H1 (cell line): ENCODE results near the gene RAB1A. TPM values are rescaled to one million over a fixed set of nuclear protein-coding genes. Genes with fewer than 3 reads are reported as not detected.

Experiments
- CTCF ChIA-PET: fragments of 300-600 bp; sonication (Branson Sonifier 250); formaldehyde crosslinking; loops from one replicate; lab custom pipeline; 2021; ENCODE audit not compliant: partially characterized antibody; lab: Charles Lee
- POLR2A ChIA-PET: fragments of 300-600 bp; sonication (Branson Sonifier 250); formaldehyde crosslinking; loops from one replicate; lab custom pipeline; 2021; ENCODE audit warnings: inconsistent platforms; ENCODE audit not compliant: partially characterized antibody; lab: Charles Lee
- DNase-seq, 2 experiments: peaks; one replicate each; pipeline versions ENCODE4 v3.0.0 to v3.0.0-alpha.2; 2010 to 2022; ENCODE audit warnings: low spot score in 2 of 2, low read depth in 1 of 2, mixed read lengths in 1 of 2
- FAIRE-seq: peaks from 2 replicates; lab custom pipeline; 2011; peaks lifted over from hg19 to GRCh38; lab: Jason Lieb, UNC
- H2AFZ ChIP-seq: 2 replicates; pipeline ENCODE4 v1.8.1; 2012; ENCODE audit warnings: low read length, inconsistent platforms
- H2AK5ac ChIP-seq: 2 replicates; pipeline ENCODE4 v1.6.1; 2013; ENCODE audit warnings: low read depth, low read length
- H2BK120ac ChIP-seq: replicated peaks from 2 replicates; pipeline ENCODE3; 2013; ENCODE audit warnings: low read depth, low read length, inconsistent platforms
- H2BK12ac ChIP-seq: 2 replicates; pipeline ENCODE4 v1.6.1; 2013; ENCODE audit warnings: low read depth, low read length
- H2BK15ac ChIP-seq: 2 replicates; pipeline ENCODE4 v1.6.1; 2013; ENCODE audit warnings: low read length
- H2BK20ac ChIP-seq: 2 replicates; pipeline ENCODE4 v1.6.1; 2013; ENCODE audit warnings: low read length
- H2BK5ac ChIP-seq: 2 replicates; pipeline ENCODE4 v1.6.1; 2013; ENCODE audit warnings: low read depth, low read length
- H3K14ac ChIP-seq: 2 replicates; pipeline ENCODE4 v1.6.1; 2013; ENCODE audit warnings: inconsistent platforms; ENCODE audit not compliant: insufficient read length
- H3K18ac ChIP-seq: 2 replicates; pipeline ENCODE4 v1.6.1; 2013; ENCODE audit warnings: low read length; ENCODE audit errors: extremely low read depth
- H3K23ac ChIP-seq: 2 replicates; pipeline ENCODE4 v1.6.1; 2013; ENCODE audit warnings: inconsistent platforms; ENCODE audit not compliant: insufficient read length
- H3K23me2 ChIP-seq: 2 replicates; pipeline ENCODE4 v1.6.1; 2013; ENCODE audit warnings: low read depth, low read length
- H3K27ac ChIP-seq: 2 replicates; pipeline ENCODE4 v1.6.1; 2011; ENCODE audit warnings: low read depth, low read length, inconsistent platforms
- H3K27me3 ChIP-seq, 4 experiments: replicated peaks in 1 of 4; 1 replicate in 1 of 4; 2 replicates in 3 of 4; pipeline versions ENCODE4 v1.6.1 to v1.8.1; 2011 to 2013; ENCODE audit warnings: low read length in 3 of 4, mild to moderate bottlenecking in 3 of 4, inconsistent platforms in 2 of 4, mixed read lengths in 2 of 4, moderate library complexity in 1 of 4; ENCODE audit not compliant: control insufficient read depth in 3 of 4, insufficient read depth in 3 of 4; ENCODE audit errors: extremely low read depth in 1 of 4
- H3K36me3 ChIP-seq, 4 experiments: 2 replicates each; pipeline versions ENCODE4 v1.6.1 to v1.8.1; 2011 to 2013; ENCODE audit warnings: mild to moderate bottlenecking in 4 of 4, low read length in 3 of 4, moderate library complexity in 2 of 4, control low read depth in 1 of 4, inconsistent platforms in 1 of 4; ENCODE audit not compliant: insufficient read depth in 4 of 4, control insufficient read depth in 2 of 4
- H3K4ac ChIP-seq: replicated peaks from 2 replicates; pipeline ENCODE3; 2013; ENCODE audit warnings: low read length, low read depth, mixed read lengths, inconsistent platforms; ENCODE audit not compliant: insufficient read length
- H3K4me1 ChIP-seq, 4 experiments: replicated peaks in 1 of 4; 1 replicate in 1 of 4; 2 replicates in 3 of 4; pipeline versions ENCODE4 v1.6.1 to v1.8.1; 2011 to 2013; ENCODE audit warnings: low read length in 3 of 4, inconsistent platforms in 2 of 4, mixed read lengths in 1 of 4; ENCODE audit not compliant: insufficient read depth in 4 of 4, control insufficient read depth in 3 of 4
- H3K4me2 ChIP-seq, 2 experiments: 2 replicates each; pipeline versions ENCODE4 v1.6.1 to v1.8.1; 2011 to 2013; ENCODE audit warnings: low read depth in 2 of 2, low read length in 2 of 2, control low read depth in 1 of 2, inconsistent platforms in 1 of 2, mild to moderate bottlenecking in 1 of 2; ENCODE audit not compliant: insufficient read depth in 1 of 2
- H3K4me3 ChIP-seq, 4 experiments: fragments of 200-600, 300-600 bp in 1 of 4; sonication (generic), shearing (Covaris generic), sonication (Bioruptor Twin) in 1 of 4; 2 replicates each; pipeline versions ENCODE4 v1.5.1 to v1.8.1; 2011 to 2016; ENCODE audit warnings: low read length in 4 of 4, low read depth in 3 of 4, control low read depth in 2 of 4, inconsistent platforms in 2 of 4, mild to moderate bottlenecking in 2 of 4, mixed read lengths in 1 of 4, moderate library complexity in 1 of 4; ENCODE audit not compliant: insufficient read depth in 2 of 4; ENCODE audit errors: extremely low read depth in 1 of 4
- H3K56ac ChIP-seq: replicated peaks from 2 replicates; pipeline ENCODE3; 2013; ENCODE audit warnings: low read depth, mild to moderate bottlenecking, mixed read lengths, low read length, inconsistent platforms; ENCODE audit not compliant: insufficient read length
- H3K79me1 ChIP-seq: 2 replicates; pipeline ENCODE4 v1.6.1; 2013; ENCODE audit warnings: low read depth, low read length, control low read depth
- H3K79me2 ChIP-seq, 2 experiments: 2 replicates each; pipeline versions ENCODE4 v1.6.1 to v1.8.1; 2012 to 2013; ENCODE audit warnings: low read length in 2 of 2, mild to moderate bottlenecking in 2 of 2, inconsistent platforms in 1 of 2; ENCODE audit not compliant: insufficient read depth in 2 of 2, control insufficient read depth in 1 of 2
- H3K9ac ChIP-seq, 4 experiments: replicated peaks in 1 of 4; 1 replicate in 1 of 4; 2 replicates in 3 of 4; pipeline versions ENCODE4 v1.6.1 to v1.8.1; 2011 to 2013; ENCODE audit warnings: low read depth in 3 of 4, low read length in 3 of 4, control low read depth in 2 of 4, mild to moderate bottlenecking in 2 of 4, moderate library complexity in 2 of 4, inconsistent platforms in 1 of 4; ENCODE audit errors: extremely low read depth in 1 of 4
- H3K9me3 ChIP-seq, 2 experiments: 2 replicates each; pipeline versions ENCODE4 v1.6.1 to v1.8.1; 2012 to 2013; ENCODE audit warnings: mild to moderate bottlenecking in 2 of 2, moderate library complexity in 2 of 2, control low read depth in 1 of 2, inconsistent platforms in 1 of 2, low read depth in 1 of 2, low read length in 1 of 2, mixed read lengths in 1 of 2; ENCODE audit not compliant: insufficient read depth in 2 of 2
- H4K20me1 ChIP-seq, 2 experiments: replicated peaks in 1 of 2; 2 replicates each; pipeline versions ENCODE3 to v1.8.1; 2011 to 2013; ENCODE audit warnings: inconsistent platforms in 2 of 2, low read length in 2 of 2, mild to moderate bottlenecking in 1 of 2; ENCODE audit not compliant: insufficient read depth in 2 of 2, control insufficient read depth in 1 of 2
- H4K5ac ChIP-seq: 2 replicates; pipeline ENCODE4 v1.6.1; 2013; ENCODE audit warnings: low read length, low read depth, mixed read lengths, inconsistent platforms; ENCODE audit not compliant: insufficient read length
- H4K8ac ChIP-seq: 2 replicates; pipeline ENCODE4 v1.8.0; 2013; ENCODE audit warnings: mild to moderate bottlenecking, moderate library complexity, low read length, inconsistent platforms; ENCODE audit not compliant: insufficient read depth; ENCODE audit errors: extremely low read depth
- H4K91ac ChIP-seq: replicated peaks from 2 replicates; pipeline ENCODE3; 2013; ENCODE audit warnings: low read length, mixed read lengths, inconsistent platforms; ENCODE audit not compliant: insufficient read length
- BACH1 ChIP-seq: IDR thresholded peaks from 2 replicates; pipeline ENCODE4 v1.6.1; 2012; ENCODE audit warnings: low read length, improper control_type of control experiment
- CREB1 ChIP-seq: IDR thresholded peaks from 2 replicates; pipeline ENCODE4 v1.6.1; 2012; ENCODE audit warnings: inconsistent platforms
- JUN ChIP-seq: IDR thresholded peaks from 2 replicates; pipeline ENCODE4 v1.6.1; 2011; ENCODE audit warnings: low read depth, mild to moderate bottlenecking, improper control_type of control experiment, low read length
- KDM5A ChIP-seq: fragments of 200-600 bp; IDR thresholded peaks from 2 replicates; pipeline ENCODE4 v1.7.1; 2012; ENCODE audit warnings: mild to moderate bottlenecking, low read length, inconsistent platforms, mixed read lengths
- MAFK ChIP-seq: IDR thresholded peaks from 2 replicates; pipeline ENCODE4 v1.6.1; 2012; ENCODE audit warnings: low read depth, mild to moderate bottlenecking, improper control_type of control experiment, low read length
- POLR2A ChIP-seq, 2 experiments: IDR thresholded peaks; 1 replicate in 1 of 2; 2 replicates in 1 of 2; pipeline ENCODE4 v1.6.1; 2011; ENCODE audit warnings: low read depth in 2 of 2, low read length in 2 of 2, mild to moderate bottlenecking in 2 of 2; ENCODE audit errors: control extremely low read depth in 1 of 2
- RBBP5 ChIP-seq: IDR thresholded peaks from 2 replicates; pipeline ENCODE4 v1.7.1; 2012; ENCODE audit warnings: low read depth, mild to moderate bottlenecking, inconsistent platforms, low read length, moderate library complexity, borderline replicate concordance
- SIRT6 ChIP-seq: IDR thresholded peaks from one replicate; pipeline ENCODE4 v1.7.1; 2012; ENCODE audit warnings: low read length, inconsistent platforms
- YY1 ChIP-seq: IDR thresholded peaks from 2 replicates; pipeline ENCODE4 v1.6.1; 2011; ENCODE audit warnings: low read depth, mild to moderate bottlenecking, low read length
- WGBS, 2 experiments: shearing (Covaris generic) in 1 of 2; methylation state at CpG; one replicate each; pipeline versions ENCODE4 v1.1.6 to v1.1.7; 2013 to 2015; ENCODE audit warnings: low lambda C conversion rate in 2 of 2, mixed read lengths in 2 of 2, inconsistent platforms in 1 of 2, low coverage in 1 of 2, missing lambda C conversion rate in 1 of 2; ENCODE audit not compliant: insufficient replicate concordance in 2 of 2, insufficient coverage in 1 of 2, insufficient read length in 1 of 2; ENCODE audit errors: extremely low coverage in 1 of 2, missing lambda C conversion rate in 1 of 2; 5-methylcytosine and 5-hydroxymethylcytosine counted together
- polyA plus RNA-seq, 7 experiments: library from polyadenylated mRNA; depleted of rRNA in 3 of 7; stranded (reverse) in 5 of 7; unstranded in 2 of 7; fragments of >200 nt in 5 of 7; fragments of 200-250 nt in 2 of 7; gene quantifications; 1 replicate in 5 of 7; 2 replicates in 1 of 7; 4 replicates in 1 of 7; pipeline versions ENCODE4 v1.2.1 to v1.2.3, GENCODE V29; 2011 to 2013; ENCODE audit warnings: missing spikeins in 2 of 7, mixed read lengths in 2 of 7
- total RNA-seq: library from RNA; stranded (reverse); fragmentation: NEBNext Ultra II Directional; extraction: Animal tissue kit (Norgen Biotek cat#: 25700); gene quantifications from 2 replicates; pipeline ENCODE4 v1.2.1, GENCODE V29; 2021

Gene RAB1A
- total and polyA plus RNA-seq, 2 of the 8 experiments (the other 6 are each of a cell fraction or from before 2014, with no cell fraction given): 77.9 to 120 TPM

DNA sequence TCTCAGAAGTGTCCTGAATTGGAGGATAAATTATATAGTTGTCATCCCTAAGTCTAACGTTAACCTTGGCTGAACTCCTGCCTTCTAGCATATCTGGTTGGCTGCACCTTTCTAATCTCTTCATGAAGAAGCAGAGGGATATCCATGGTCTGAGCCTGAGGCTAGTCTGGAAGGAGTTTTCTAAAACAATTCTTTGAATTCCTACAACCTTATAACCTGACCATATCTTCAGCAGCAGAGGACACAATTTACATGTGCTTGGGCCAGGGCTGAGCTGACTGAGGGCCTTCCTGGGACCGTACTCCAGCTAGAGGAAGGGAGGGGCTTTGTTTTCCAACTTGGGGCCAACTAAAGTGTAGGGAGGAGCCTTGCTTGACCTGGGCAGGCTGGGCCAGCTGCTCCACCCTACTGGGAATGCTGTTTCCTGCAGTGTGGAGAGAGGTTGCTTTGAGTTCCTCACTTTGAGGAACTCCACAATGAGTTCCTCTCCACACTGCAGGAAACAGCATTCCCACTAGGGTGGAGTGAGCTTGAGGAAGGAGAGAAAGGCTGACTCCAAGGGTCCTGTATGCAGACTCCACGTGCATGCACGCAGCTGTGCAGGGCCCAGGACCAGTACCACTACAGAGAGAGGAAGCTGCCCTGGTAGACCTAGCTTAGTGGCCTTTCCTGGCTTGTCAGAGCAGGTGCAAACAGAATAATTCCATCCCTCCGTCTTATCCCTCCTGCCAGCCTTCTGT is 54.1 kb downstream of the RAB1A start:
- Histone ChIP-seq H2BK12ac (no peak overlapping the region), H3K36me3 (peaks cover 20 to 70% (median 38%) of the 10 kb centered on the region in 4 experiments), H3K4me3 (no peak overlapping the region), H3K56ac (no peak overlapping the region), H3K4ac (no peak overlapping the region), H3K9ac (no peak overlapping the region), H2BK5ac (no peak overlapping the region), H3K79me1 (0 out of 2 replicates have a peak, but pooled peaks cover 2% of the 10 kb centered on the region), H3K18ac (peak overlapping the region; percentile 1; the same call in 1 of the 2 replicates), H2BK120ac (no peak overlapping the region), H3K79me2 (no peaks in the 10 kb centered on the region), H2AK5ac (no peak overlapping the region), H3K23ac (no peak overlapping the region), H2AFZ (no peak overlapping the region)
- 86% methylated on average over 5 of the region's 5 CpGs; no CpG with 5 or more reads in 1 of the 2 experiments for WGBS, 2 experiments
- no peak for FAIRE-seq
- ChIA-PET CTCF (interaction anchor here (0.9 to 6.2 kb wide), 10 partner anchors 8 to 153 kb away, joined by 3 to 27 read pairs (median 4); partner anchors contain the start of gene RAB1A), POLR2A (interaction anchor here (0.6 to 3.2 kb wide), 6 partner anchors 10 to 110 kb away, joined by 3 to 14 read pairs (median 3); partner anchors contain the start of gene CEP68)
- no peak for TF ChIP-seq KDM5A
- TF ChIP-seq CREB1: no peak
- no peak for TF ChIP-seq MAFK
- TF ChIP-seq BACH1: no peak
- TF ChIP-seq RBBP5: no peak
- TF ChIP-seq JUN: no peak
- TF ChIP-seq POLR2A (IDR thresholded peaks at IDR 0.05; ENCODE audit: control extremely low read depth in 1 of 2, low read depth in 2 of 2, low read length in 2 of 2): no peak
- TF ChIP-seq SIRT6: no peak
- no peak for TF ChIP-seq YY1
- TF ChIP-seq, all 59 proteins: peak for 0
- H4K91ac ChIP-seq: no peak overlapping the region
- H3K14ac ChIP-seq: no peak overlapping the region
- H3K27ac ChIP-seq: no peak overlapping the region
- H4K5ac ChIP-seq: no peak overlapping the region
- H3K4me1 ChIP-seq: peaks cover 0 to 18% (median 5%) of the 10 kb centered on the region in 4 experiments
- DNase-seq: peak in 1 of 2 experiments; percentile 13
- H2BK20ac ChIP-seq: no peak overlapping the region
- H3K4me2 ChIP-seq: no peak overlapping the region
- no peaks in the 10 kb centered on the region for H3K9me3 ChIP-seq
- H3K23me2 ChIP-seq: no peaks in the 10 kb centered on the region; the same call in 1 of the 2 replicates
- H3K27me3 ChIP-seq: no peaks in the 10 kb centered on the region
- no peak overlapping the region; the same call in 1 of the 2 replicates for H4K8ac ChIP-seq
- H2BK15ac ChIP-seq: no peak overlapping the region
- peaks cover 16 to 21% of the 10 kb centered on the region in 2 experiments for H4K20me1 ChIP-seq
